GM18502 (cell line): ENCODE results near the gene ANKRD39.
"Not testable (repeated sequence)": the region's sequence is repeated elsewhere in the genome, so short reads cannot be mapped to it uniquely, and the experiment has no call there.

Source experiments
- ATAC-seq: cut with Tn5 transposase; IDR thresholded peaks from one replicate; pipeline ENCODE4 v1.9.1; 2021; ENCODE audit warnings: mild to moderate bottlenecking; ENCODE audit not compliant: unreplicated experiment, poor library complexity

ANKRD39 gene

GRCh38 chr2:96874198-96874831, 16.5 kb upstream of the ANKRD39 start:
- ATAC-seq, result peak; percentile 55

DNA sequence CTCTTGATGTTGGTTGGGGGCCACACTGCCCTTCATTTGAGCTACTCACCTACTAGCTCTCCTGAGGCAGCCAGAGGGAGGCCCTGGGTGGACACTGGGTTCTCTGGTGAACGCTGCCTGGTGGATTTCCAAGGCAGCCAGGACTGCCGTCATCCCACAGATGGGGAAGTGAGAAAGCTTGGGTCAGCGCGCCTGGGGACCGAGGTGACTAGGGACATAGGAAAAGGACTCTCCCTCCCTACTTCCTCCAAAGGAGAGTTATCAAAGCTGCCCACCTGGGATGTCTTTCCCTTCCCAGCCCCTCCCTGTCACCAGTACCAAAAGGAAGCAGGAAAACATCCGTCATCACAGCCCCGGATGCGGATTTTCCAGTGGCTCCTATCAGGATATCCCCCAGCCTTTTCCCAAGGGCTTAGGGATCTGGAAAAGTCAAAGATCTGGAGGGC, 15.9 kb upstream of the ANKRD39 start:
- no peak for ATAC-seq

GRCh38 chr2:96872591-96873349, 15.0 kb upstream of the ANKRD39 start:
- no peak for ATAC-seq

DNA sequence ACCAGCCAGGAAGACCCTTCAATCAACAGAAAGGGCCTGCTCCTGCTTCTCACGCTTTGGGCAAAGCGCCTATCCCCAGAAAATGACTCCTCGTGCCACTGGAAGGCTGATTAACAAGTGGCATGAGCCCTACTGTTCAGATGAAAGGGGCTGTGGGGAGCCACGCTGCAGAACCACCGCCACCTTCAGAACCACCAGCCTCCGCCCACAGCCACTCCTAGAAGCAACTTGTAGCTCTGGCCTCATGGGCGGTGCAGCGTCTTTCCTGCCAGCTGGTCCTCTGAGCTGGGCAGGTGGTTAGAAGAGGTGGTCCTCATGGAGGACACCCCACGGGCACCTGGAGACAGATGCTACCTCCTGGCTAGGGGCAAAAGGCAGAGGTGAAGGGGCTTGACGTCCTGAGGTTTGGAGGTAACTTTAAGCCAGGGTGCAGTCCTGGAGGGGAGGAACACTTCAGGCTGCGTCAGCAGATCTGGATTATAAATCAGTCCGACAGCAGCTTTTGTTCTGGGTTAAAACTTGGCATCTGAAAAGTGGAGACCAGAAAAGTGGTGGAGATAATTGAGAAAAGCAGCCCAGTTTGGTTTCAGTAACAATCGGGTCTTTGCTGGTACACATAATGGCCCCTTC, 12.9 kb upstream of the ANKRD39 start:
- no peak for ATAC-seq

- ATAC-seq, result peak; percentile 19
These were observed 12.2 kb upstream of the ANKRD39 start, which contains the start of gene SEMA4C for GRCh38 chr2:96869822-96870625. TSS of gene SEMA4C (minus strand) at chr2:96870080. CDS start at chr2:96867886, 2,194 bp downstream.

GRCh38 chr2:96869281-96869821, 11.5 kb upstream of the ANKRD39 start:
- ATAC-seq, result peak; percentile 14

DNA sequence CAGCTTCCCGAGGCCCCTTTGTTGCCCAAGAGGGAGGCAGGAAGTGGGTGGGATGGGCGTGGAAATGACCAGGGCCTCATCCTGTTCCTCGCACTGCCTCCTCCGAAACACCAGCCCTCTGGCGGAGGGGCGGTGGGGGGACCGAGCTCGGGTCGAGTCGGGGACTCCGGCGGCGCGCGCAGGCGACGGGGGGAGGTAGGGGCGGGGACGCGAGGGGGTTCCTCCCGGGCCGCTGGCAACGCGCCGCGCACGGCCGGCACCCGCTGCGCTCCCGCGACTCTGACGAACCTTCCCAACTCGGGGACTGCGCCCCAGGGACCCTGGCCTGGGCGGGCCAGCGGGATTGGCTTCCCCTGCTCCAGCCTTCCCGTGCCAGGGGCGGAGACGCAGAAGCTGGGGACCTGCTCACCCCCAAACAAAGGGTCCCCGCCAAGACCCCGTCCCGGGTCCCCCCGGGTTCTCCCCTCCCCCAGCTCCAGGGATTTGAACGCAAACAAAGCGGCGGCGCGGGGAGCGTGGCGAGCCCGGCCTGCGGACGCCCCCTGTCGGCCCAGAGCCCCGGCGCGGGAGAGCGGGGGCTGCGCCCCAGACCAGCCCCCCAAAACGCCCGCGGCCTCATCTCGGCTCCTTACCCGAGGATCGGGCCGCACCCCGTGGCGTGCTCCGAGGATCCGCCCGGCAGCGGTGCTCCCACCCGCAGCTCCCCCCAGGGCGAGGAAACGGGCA, 10.9 kb upstream of the ANKRD39 start:
- ATAC-seq, result peak; percentile 56

DNA sequence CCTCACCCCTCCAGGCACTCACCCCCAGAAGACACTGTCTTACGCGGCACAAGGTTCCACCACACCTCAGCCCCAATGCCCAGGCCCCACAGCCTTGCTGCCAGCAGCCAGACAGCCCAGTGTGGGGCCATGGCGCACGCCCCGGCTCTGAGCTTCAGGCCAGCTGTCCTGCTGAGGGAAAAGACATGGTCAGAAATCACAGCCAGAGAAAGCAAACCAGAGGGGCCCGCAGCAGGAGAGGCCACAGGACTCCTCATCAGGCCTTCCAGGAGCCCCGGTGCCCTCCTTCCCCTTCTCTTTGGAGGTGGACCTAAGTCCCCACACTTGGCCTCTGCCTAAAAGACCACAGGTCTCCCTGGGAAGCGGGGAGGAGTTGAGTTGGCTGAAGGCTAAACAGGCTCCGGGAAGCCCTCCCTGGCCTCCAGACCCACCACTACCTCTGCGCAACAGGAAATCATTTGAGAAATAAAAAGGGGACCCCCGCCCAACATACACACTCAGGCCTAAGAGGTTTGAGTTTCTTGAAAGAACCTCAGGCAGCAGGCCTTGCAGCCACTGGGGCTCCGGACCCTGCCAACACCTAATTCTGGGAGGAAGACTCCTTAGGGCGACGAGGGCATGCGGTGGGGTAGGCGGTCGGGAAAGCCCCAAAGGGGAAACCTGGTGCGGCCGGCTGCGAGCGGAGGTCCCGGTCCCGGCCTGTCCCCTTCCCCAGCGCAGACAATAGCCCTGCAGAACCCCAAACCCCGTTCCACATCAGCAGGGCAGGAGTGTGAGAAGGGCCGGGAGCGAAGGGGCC, 10.1 kb upstream of the ANKRD39 start:
- ATAC-seq, result peak; percentile 21

GRCh38 chr2:96866986-96867755, 9.4 kb upstream of the ANKRD39 start:
- ATAC-seq, result no peak

DNA sequence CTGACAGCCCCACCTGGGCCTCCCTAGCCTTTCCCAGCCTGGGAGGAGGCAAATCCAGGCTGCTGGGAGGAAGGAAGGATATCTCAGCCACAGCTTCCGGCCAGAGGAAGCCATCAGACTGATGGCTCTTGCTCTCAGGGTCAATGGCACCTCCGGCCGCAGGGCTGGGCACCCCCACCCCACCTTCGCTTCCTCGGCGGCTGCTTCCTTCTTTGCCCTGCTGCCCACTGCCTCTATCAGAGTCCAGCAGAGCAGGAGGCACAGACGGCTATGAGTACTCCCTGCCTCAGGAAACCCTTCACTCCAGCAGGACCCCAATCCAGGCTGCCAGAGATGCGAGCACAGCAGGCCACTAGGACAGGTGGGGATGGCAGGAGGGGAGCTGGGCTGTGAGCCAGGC, 8.8 kb upstream of the ANKRD39 start:
- ATAC-seq, result no peak

- ATAC-seq, result no peak
These were observed 8.3 kb upstream of the ANKRD39 start for GRCh38 chr2:96866149-96866548.

DNA sequence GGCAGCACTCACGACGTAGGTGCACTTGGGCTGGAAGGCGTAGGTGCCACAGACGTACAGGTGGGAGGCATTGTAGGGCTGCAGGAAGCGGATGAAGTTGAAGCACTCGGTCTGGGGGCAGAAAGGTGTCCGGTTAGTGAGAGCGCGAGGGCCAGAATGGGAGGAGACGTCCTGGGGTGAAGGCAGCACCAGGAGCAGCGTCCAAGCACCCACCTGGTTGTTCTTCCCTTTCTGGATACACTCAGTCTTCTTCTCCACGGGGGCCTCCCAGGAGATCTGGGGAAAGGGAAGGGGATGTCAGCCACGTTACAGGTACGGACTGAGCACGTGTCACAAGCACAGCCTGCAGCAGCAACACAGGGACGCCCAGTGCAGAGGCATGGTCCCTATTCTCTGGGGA, 7.8 kb upstream of the ANKRD39 start:
- ATAC-seq, result no peak

DNA sequence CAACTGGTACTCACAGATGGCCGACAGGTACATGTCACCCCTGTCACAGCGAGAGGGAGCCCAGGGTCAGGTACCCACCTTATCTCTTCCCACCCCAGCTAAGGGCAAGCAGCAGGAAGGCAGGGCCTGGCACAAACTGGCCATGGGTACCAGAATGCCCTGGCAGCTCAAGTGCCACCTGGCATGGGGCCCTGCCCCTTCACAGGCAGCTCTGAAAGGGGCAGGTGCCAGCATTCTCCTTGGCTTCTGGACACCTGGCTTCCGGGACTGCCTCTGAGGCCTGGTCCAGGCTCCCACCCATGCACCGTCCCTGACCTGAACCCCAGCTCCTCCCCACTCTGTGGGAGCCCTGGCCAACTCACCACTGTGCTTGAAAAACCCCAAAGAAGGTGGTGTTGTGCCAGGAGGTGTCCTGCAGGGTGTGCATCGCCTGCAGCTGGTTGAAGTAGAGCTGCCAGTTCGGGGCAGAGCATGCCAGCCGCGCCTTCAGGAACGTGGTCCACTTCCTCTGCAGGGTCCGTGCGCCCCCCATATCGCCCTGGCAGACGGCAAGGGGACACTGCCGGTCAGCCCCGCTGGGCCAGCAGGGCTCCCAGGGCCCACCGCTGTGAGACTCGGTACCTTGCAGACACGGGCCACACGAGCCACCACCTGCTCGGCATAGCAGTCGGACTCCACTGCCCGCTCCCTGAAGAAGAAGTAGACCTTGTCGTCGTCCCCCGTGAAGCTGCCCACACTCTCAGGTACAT, 6.7 kb upstream of the ANKRD39 start:
- no peak for ATAC-seq

DNA sequence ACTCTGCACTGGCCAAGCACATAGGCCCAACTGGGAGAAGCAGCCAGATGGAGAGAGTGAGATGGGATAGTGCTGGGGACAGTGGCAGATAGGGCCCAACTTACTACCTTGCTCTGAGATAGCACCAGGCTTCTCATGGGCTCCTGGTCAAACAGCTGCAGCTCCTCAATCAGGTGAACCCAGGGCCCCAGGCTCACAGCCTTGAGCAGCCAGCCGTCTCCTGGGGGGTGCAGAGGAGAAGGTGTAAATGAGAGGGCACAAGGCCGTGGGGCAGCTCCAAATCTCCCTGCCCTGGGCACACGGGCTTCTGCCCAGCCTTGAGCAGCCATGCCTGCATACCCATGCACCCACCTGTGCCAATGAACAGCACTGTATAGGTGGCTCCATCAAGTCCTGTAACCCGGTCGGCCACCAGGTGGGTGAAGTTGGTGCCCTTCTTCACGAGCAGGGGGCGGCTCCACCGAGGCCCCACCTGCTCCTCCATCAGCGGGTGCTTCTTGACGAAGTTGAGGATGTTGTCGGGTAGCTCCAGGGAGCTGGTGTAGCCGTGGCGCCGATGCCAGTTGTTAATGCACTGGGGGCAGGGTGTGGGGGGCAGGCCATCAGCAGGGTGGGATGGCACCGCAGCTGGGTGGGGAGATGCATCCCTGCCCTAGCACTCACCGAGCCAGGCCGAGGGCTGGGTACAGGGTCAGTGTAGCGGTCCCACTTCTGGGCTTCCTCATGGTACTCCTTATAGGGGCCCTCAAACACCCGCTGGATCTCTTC, 5.9 kb upstream of the ANKRD39 start:
- no peak for ATAC-seq

GRCh38 chr2:96863056-96863455, 5.2 kb upstream of the ANKRD39 start:
- not testable (repeated sequence) for ATAC-seq

DNA sequence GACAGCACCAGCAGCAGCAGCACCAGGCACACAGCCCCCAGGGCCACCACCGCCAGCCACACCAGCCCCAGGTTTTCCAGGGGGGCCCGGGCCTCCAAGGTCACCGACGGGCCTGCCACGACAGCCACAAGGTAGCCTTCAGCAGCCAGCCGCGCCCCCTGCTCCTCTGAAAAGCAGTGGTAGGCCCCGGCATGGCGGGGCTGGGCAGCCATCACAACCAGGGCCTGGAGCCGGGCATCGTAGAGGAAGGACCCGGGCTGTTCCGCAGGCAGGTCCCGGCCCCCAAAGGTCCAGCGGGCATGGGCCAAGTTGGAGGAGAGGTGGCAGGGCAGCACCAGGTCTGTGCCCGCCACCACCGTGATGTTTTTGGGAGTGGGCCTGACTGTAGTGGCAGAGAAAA, 3.3 kb upstream of the ANKRD39 start:
- no peak for ATAC-seq
